Measurements from ENCODE around the gene DST.

The DST gene

GRCh38 chr6:56661338-56661737 lies 18.6 kb upstream of the DST start:
- peak in 1 of 2 donors; percentile 38 for DNase-seq

GRCh38 chr6:56660381-56660730 lies 17.7 kb upstream of the DST start:
- DNase-seq: no peak

DNA sequence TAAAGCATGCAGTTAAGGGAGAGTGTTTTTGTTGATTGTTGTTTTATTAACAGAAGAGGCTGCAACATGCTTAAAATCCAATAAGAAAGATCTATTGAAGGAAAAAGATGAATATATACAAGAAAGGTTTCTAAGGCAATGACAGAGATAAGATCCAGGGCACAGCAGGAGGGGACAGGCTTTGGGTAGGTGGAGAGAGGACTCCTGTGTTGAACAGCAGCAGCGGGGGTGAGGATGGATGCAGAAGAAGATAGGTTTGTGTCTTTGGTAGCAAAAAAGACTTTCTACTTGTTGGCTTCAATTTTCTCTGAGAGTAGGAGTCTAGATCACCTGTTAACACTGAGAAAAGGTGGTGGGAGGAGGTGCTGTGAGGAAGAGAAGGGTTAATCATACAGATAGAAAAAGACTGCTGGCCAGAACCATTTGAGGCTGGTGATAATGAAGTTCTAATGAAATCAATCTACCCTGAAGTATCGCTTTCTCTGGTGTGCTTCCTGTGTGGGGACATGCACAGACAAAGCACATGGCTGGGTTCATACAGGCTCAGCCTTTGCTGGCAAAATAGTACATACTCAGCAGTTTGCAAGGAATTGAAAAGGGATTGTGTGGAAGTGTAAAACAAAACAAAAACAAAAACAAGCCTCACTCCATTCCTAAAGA lies 17.2 kb upstream of the DST start:
- no peak for DNase-seq

DNA sequence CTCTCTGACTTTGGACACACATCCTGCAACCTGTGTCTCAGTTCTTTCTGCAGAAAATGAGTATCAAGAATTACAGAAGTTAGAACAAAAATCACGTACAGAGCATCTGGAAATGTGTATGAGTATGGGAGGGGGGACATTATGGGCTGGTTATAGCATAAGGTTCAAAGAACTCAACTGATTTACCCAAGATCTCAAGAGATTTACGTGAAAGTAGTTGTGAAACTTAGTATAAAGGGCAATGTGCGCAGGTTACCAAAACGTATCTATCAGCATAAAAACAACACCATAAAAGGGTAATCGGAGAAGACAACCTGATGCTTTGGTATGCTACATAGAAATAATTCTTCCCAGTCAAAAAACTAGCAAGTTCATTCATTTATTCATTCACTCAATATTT lies 15.6 kb upstream of the DST start:
- no peak for DNase-seq

GRCh38 chr6:56657354-56657753 lies 14.7 kb upstream of the DST start:
- peak in 1 of 2 donors; percentile 79 for DNase-seq

DNA sequence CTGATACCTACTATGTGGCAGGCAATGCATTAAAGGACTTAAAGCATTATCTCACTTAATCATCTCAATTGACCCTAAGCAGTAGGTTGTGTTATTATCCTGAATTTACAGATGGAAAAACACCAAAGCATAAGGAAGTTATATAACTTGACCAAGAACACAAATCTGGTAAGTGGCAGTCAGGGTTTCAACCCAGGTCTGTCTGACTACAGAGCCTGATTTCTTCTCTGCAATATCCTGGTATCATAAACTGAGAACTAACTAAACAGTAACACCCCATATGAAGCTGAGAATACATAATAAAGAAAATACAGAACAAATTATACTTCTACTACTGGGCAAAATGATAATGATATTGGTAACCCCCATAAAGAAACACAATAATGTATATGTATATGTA lies 13.8 kb upstream of the DST start:
- DNase-seq: no peak

DNA sequence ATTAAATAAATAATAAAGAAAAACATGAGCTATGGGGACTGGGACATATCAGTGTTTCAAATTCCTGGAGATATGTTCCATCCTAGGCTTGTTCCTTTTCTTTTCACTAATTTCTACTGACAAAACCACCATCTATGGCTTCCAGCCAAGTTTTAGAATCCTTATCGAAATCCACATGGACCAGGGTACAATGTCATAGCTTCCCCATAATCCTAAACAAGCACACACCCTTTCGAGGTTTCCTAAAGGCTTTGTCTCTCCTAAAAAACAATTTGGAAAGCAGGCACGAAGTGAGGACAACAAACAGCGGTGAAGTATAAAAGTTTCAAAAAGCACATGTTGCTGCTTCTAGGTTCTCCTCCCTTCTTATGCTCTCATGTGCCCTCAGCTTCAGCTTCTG lies 13.3 kb upstream of the DST start:
- no peak for DNase-seq

DNA sequence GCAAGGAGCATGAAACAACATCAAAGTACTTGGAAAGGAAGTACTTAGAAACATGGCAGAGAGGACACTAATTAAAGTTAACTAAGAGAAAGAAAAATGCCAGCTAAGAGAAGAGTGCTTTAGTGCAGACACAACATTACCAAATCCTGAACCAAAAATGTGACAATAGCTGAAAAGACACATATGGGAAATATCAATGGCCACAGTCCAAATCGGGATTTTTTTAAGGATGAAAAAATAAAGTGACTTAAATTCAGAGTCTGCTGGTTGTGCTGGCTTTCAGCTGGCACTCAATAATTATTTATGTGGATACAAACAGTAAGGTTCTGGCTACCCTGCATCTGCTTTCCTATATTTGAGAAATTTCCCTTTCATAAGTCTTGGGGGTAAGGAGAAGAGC lies 12.6 kb upstream of the DST start:
- DNase-seq: no peak

DNA sequence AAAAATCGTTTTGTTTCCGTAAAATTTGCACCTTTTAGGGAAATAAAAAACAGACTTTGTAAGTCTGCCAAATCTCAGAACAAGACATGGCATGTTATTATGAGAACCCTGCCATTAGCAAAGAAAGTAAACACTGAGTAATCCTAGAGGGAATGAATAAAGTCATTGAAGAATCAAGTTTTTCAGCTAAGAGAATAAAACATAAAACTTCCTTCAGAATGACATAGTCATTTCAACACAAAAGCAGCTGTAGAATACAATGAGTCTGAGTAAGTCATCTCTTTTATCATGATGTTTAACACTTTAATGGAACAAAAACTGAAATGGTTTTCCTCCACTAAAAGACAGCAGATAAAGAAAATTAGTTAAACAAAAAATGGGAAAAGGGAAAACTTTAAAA lies 10.3 kb upstream of the DST start:
- no peak for DNase-seq

DNA sequence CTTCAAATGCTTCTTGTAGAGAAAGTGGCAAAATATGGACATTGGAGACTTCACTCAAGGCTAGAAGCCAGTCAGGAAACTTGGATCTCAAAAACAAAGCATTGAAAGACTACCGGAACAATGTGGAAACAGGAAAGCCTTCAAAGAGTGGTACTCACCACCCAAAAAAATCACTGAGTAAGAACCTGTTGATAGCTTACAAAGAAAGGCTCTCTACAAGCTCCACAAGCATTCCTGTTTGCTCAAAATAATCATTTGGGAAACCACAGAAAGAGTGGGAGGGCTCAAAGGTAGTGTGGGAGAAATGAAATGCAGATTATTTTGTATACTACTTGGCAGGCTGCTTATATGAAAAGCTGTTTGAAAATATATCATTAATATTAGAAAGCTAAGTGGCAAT lies 9.5 kb upstream of the DST start:
- no peak for DNase-seq

GRCh38 chr6:56650191-56650590 lies 7.5 kb upstream of the DST start:
- DNase-seq: peak in 1 of 2 donors; percentile 15

GRCh38 chr6:56649782-56650181 lies 7.1 kb upstream of the DST start:
- no peak for DNase-seq

GRCh38 chr6:56649053-56649769 lies 6.5 kb upstream of the DST start:
- no peak for DNase-seq

DNA sequence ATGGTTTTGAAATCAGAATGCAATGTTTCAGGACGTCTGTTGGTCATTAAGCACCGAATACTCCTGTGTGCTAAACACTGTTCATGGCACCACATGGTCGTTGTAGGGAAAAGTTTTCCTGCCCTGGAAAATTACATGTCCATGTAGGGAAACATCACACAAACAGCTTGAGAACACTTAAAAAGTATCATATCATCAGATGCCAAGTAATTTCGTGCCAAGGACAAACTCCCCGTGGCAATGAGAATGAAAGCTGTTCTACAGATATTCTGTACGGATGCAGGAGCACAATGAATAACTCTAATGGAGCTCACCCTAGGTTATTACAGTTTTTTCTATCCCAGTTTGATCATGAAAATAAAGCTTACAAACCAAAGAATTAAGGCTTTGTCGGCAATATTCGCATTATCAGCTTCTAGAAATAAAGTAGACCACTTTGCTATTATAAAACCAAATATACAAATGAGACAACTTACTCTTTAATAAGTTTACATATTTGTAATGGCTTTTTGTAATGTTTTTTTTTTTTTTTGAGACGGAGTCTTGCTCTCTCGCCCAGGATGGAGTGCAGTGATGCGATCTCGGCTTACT lies 4.6 kb upstream of the DST start:
- no peak for DNase-seq

DNA sequence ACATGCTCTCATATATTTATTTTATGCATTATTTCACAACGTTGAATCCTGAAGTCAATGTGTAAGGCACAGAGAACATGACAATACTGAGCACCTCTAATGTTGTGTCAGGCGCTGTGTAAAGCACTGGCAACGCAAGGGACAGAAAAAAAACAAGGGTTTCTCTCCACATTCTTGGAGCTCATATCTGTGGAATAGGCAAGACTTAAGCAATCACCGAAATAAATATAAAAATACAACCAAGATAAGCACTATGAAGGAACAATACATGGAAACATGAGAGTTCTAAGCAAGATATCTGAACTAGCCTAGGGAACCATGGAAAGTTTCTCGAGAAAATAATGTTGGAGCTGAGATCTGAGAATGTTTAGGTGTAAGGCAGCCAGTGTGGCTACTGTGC lies 1.7 kb upstream of the DST start:
- DNase-seq: no peak

DNA sequence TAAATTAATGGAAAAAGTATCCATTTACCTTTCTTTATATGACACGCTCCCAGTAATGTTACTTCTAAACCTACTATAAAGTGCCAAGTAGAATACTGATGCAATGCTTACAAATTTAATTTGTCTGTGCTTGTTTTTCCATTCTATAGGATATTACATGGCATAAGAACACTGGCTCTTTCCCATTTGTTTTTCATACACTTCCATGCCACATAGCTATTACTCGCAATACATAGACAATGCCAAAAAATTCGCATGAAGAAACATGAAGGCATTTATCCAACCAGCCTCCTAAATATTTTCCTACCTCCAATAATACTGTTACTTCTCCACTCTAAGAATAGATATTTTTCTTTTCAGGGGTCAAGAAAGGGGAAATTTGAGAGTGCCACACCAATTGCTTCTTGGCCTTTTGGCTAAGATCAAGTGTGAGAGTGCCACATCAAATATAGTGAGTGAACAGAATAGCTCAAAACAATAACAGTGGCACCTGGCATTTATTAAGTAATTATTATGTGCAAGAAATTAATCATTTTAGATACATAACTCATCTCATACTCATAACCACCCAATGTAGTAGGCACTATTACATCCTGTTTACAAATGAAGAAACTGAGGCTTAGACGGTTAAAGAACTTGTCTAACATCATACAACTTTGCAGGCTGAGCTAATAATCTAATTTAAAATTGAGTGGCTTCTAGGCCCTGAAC lies 845 bp upstream of the DST start:
- DNase-seq: no peak

DNA sequence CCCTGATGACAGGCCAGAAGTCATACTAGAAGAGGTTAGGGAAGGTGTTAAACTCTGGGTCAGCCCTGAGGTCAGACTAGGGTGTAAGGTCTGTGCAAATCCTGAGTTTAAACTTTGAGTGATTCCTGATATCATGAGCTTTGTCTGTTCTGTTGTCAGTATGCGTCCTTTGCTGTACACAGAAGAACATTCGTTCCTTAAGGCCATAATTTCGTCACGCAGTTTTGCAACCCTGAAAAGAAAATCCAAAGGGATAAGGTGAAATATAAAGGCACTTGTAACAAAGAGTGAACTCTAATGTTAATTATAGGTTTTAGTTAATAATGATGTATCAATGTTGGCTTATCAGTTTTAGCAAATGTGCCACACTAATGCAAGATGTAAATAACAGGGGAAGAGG lies 2.3 kb downstream of the DST start:
- no peak for DNase-seq

DNA sequence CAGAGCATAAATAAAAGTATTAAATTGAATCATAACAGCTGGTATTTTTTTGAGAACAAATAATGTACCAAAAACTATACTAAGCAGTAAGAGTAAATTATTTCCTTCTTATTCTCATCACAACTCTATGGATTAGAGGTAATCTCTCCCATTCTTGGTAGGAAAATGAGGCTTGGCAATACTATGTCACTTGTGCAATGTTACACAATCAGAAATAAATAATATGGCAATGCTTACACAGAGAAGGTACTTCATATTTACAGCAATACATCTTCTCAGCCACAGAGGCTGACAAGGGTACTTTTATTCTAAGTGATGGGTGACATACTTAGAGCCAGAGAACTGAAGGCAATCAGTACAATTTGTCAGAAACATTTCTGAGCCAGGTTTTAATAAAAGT lies 3.9 kb downstream of the DST start:
- DNase-seq: no peak

DNA sequence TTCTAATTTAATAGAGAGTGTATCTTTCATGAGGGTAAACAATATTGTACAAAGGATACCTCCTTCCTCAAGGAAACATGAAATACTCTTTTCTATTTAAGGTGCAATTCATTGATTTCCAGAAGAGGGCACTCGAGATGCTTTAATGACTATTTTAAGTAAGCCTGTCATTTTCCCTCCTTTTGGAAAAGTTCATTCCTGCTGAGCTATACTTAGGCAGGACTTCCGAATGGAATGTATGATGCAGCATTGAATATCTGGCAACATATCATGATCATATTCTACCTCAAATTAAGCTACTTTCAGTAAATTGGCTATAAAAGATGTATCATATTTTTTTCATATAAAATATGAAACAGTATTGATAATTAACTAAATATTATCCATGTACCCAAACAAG lies 5.0 kb downstream of the DST start:
- DNase-seq: peak in 1 of 2 donors; percentile 16

DNA sequence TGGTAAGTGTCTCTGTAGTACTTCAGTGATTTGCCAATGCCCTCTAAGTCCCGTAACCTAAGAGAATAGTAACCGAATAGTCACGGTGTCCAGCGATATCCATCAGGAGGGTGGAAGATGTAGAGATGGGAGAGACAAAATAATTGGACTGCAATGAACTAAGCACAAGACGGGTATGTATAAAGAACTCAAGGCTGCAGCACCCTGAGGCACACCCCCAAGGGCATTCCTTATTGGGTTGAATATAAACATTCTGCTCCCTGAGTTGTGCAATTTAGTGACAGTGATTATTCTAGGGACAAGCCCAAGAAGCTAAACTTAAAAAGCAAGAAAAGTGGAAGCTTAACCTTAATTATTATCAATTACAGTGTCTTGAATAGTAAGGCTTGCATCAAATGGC lies 14.6 kb downstream of the DST start:
- DNase-seq: no peak

DNA sequence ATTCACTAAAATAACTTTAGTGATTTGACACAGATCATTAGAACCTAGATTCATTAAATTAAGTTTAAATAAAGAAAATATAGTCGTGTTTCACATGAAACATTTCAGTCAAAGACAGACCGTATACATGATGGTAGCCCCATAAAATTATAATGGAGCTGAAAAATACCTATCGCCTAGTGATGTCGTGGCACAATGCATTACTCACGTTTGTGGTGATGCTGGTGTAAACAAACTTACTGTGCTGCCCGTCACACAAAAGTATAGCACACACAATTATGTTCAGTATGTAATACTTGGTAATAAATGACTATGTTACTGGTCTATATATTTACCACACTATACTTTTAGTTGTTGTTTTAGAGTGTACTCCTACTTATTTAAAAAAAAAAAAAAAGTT lies 17.3 kb downstream of the DST start:
- DNase-seq: no peak

GRCh38 chr6:56624728-56625069 lies 18.0 kb downstream of the DST start:
- DNase-seq: no peak

- DNase-seq: no peak
Measured at GRCh38 chr6:56624046-56624727, 18.5 kb downstream of the DST start.
